Fibroblast of lung (primary cell): Measurements from ENCODE around the gene GAPDHS.

Experiments
- CTCF ChIP-seq, 2 donors: IDR thresholded peaks in 1 of 2; conservative IDR thresholded peaks in 1 of 2; 1 replicate in 1 of 2; 2 replicates in 1 of 2; pipeline ENCODE4 v1.5.1; 2011 to 2012; ENCODE audit warnings: low read length in 2 of 2, control low read depth in 1 of 2, inconsistent platforms in 1 of 2, low read depth in 1 of 2, mild to moderate bottlenecking in 1 of 2
- EZH2 ChIP-seq: IDR thresholded peaks from 2 replicates; pipeline ENCODE4 v1.5.1; 2012; ENCODE audit warnings: low read length, control low read depth, mild to moderate bottlenecking; ENCODE audit errors: missing control alignments

- TF ChIP-seq CTCF (conservative IDR thresholded peaks at IDR 0.05 in 1 of 2, IDR thresholded peaks at IDR 0.05 in 1 of 2; ENCODE audit: low read depth in 1 of 2, low read length in 2 of 2) (no peak), EZH2 (no peak)
Observed at GRCh38 chr19:35514282-35514809, 18.9 kb upstream of the GAPDHS start.
